H1 (cell line): ENCODE data around the gene COL12A1. TPM values are rescaled to one million over a fixed set of nuclear protein-coding genes. Genes with fewer than 3 reads are reported as not detected.

Experiments used
- HDAC6 ChIP-seq: IDR thresholded peaks from one replicate; pipeline ENCODE4 v1.7.1; 2012; ENCODE audit warnings: low read depth, mild to moderate bottlenecking, inconsistent platforms, low read length, moderate library complexity
- RXRA ChIP-seq: IDR thresholded peaks from 2 replicates; pipeline ENCODE4 v1.6.1; 2011; ENCODE audit warnings: low read depth, mild to moderate bottlenecking, low read length, moderate library complexity; ENCODE audit not compliant: insufficient read depth
- SP2 ChIP-seq: IDR thresholded peaks from 2 replicates; pipeline ENCODE4 v1.6.1; 2012; ENCODE audit warnings: mild to moderate bottlenecking, low read length, inconsistent platforms
- YY1 ChIP-seq: IDR thresholded peaks from 2 replicates; pipeline ENCODE4 v1.6.1; 2011; ENCODE audit warnings: low read depth, mild to moderate bottlenecking, low read length
- polyA plus RNA-seq, 7 experiments: library from polyadenylated mRNA; depleted of rRNA in 3 of 7; stranded (reverse) in 5 of 7; unstranded in 2 of 7; fragments of >200 nt in 5 of 7; fragments of 200-250 nt in 2 of 7; gene quantifications; 1 replicate in 5 of 7; 2 replicates in 1 of 7; 4 replicates in 1 of 7; pipeline versions ENCODE4 v1.2.1 to v1.2.3, GENCODE V29; 2011 to 2013; ENCODE audit warnings: missing spikeins in 2 of 7, mixed read lengths in 2 of 7
- total RNA-seq: library from RNA; stranded (reverse); fragmentation: NEBNext Ultra II Directional; extraction: Animal tissue kit (Norgen Biotek cat#: 25700); gene quantifications from 2 replicates; pipeline ENCODE4 v1.2.1, GENCODE V29; 2021
- TF ChIP-seq, protein P1 (sequence below): fragments of 300-600 bp; sonication (generic); IDR thresholded peaks from 2 replicates; pipeline ENCODE4 v1.7.1; 2012; ENCODE audit warnings: low read length, moderate library complexity, mild to moderate bottlenecking, inconsistent platforms; ENCODE audit not compliant: insufficient replicate concordance

Gene COL12A1
- total and polyA plus RNA-seq, 2 of the 8 experiments (the other 6 are each of a cell fraction or from before 2014, with no cell fraction given), result 1.4 to 4.7 TPM

DNA sequence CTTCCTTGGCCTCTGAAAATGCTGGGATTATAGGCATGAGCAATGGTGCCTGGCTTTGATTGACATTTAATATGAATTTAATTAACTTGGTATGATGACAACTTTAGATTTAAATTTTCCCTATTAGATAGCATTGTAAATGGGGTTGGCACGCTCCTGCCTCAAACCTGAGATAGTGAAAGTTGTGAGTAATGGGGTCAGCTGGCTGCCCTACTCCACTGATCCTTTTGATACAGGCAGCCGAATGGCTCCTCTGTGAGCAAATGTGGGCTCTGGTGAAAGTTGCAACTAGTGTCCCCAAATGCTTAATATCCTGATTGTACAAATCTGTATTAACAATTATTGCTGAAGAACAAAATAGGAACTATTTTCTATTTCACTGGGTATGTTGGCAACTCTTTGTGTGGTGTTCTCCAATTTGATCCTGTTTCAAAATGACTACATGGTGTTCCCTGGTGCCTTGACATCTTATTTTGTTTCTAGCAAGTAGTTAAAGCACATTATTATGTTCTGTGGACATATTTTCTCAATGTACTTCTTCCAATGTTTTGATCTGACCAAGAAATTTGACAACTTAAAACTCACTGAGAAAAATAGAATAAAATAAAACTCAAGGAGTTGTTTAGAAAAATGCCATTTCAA, 97.4 kb downstream of the COL12A1 start (continued):
- TF ChIP-seq, protein P1, sequence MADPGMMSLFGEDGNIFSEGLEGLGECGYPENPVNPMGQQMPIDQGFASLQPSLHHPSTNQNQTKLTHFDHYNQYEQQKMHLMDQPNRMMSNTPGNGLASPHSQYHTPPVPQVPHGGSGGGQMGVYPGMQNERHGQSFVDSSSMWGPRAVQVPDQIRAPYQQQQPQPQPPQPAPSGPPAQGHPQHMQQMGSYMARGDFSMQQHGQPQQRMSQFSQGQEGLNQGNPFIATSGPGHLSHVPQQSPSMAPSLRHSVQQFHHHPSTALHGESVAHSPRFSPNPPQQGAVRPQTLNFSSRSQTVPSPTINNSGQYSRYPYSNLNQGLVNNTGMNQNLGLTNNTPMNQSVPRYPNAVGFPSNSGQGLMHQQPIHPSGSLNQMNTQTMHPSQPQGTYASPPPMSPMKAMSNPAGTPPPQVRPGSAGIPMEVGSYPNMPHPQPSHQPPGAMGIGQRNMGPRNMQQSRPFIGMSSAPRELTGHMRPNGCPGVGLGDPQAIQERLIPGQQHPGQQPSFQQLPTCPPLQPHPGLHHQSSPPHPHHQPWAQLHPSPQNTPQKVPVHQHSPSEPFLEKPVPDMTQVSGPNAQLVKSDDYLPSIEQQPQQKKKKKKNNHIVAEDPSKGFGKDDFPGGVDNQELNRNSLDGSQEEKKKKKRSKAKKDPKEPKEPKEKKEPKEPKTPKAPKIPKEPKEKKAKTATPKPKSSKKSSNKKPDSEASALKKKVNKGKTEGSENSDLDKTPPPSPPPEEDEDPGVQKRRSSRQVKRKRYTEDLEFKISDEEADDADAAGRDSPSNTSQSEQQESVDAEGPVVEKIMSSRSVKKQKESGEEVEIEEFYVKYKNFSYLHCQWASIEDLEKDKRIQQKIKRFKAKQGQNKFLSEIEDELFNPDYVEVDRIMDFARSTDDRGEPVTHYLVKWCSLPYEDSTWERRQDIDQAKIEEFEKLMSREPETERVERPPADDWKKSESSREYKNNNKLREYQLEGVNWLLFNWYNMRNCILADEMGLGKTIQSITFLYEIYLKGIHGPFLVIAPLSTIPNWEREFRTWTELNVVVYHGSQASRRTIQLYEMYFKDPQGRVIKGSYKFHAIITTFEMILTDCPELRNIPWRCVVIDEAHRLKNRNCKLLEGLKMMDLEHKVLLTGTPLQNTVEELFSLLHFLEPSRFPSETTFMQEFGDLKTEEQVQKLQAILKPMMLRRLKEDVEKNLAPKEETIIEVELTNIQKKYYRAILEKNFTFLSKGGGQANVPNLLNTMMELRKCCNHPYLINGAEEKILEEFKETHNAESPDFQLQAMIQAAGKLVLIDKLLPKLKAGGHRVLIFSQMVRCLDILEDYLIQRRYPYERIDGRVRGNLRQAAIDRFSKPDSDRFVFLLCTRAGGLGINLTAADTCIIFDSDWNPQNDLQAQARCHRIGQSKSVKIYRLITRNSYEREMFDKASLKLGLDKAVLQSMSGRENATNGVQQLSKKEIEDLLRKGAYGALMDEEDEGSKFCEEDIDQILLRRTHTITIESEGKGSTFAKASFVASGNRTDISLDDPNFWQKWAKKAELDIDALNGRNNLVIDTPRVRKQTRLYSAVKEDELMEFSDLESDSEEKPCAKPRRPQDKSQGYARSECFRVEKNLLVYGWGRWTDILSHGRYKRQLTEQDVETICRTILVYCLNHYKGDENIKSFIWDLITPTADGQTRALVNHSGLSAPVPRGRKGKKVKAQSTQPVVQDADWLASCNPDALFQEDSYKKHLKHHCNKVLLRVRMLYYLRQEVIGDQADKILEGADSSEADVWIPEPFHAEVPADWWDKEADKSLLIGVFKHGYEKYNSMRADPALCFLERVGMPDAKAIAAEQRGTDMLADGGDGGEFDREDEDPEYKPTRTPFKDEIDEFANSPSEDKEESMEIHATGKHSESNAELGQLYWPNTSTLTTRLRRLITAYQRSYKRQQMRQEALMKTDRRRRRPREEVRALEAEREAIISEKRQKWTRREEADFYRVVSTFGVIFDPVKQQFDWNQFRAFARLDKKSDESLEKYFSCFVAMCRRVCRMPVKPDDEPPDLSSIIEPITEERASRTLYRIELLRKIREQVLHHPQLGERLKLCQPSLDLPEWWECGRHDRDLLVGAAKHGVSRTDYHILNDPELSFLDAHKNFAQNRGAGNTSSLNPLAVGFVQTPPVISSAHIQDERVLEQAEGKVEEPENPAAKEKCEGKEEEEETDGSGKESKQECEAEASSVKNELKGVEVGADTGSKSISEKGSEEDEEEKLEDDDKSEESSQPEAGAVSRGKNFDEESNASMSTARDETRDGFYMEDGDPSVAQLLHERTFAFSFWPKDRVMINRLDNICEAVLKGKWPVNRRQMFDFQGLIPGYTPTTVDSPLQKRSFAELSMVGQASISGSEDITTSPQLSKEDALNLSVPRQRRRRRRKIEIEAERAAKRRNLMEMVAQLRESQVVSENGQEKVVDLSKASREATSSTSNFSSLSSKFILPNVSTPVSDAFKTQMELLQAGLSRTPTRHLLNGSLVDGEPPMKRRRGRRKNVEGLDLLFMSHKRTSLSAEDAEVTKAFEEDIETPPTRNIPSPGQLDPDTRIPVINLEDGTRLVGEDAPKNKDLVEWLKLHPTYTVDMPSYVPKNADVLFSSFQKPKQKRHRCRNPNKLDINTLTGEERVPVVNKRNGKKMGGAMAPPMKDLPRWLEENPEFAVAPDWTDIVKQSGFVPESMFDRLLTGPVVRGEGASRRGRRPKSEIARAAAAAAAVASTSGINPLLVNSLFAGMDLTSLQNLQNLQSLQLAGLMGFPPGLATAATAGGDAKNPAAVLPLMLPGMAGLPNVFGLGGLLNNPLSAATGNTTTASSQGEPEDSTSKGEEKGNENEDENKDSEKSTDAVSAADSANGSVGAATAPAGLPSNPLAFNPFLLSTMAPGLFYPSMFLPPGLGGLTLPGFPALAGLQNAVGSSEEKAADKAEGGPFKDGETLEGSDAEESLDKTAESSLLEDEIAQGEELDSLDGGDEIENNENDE, result no peak
- TF ChIP-seq SP2 (no peak), RXRA (no peak), HDAC6 (no peak), YY1 (no peak)
